Endodermal cell (in vitro differentiated cells): Measurements from ENCODE around the gene ATXN7L1. TPM values are rescaled to one million over a fixed set of nuclear protein-coding genes. Genes with fewer than 3 reads are reported as not detected.

Experiments used
- DNase-seq: peaks from one replicate; pipeline ENCODE4 v3.0.0-alpha.2; 2017
- H3K27ac ChIP-seq: 2 replicates; pipeline ENCODE4 v1.5.1; 2013; ENCODE audit warnings: mild to moderate bottlenecking, low read depth, low read length, moderate library complexity
- H3K27me3 ChIP-seq: 2 replicates; pipeline ENCODE4 v1.6.1; 2013; ENCODE audit warnings: mild to moderate bottlenecking, low read length, moderate library complexity; ENCODE audit not compliant: insufficient read depth, control insufficient read depth, poor library complexity, severe bottlenecking
- H3K36me3 ChIP-seq: 2 replicates; pipeline ENCODE4 v1.7.0; 2013; ENCODE audit warnings: mild to moderate bottlenecking, low read length, moderate library complexity; ENCODE audit not compliant: control insufficient read depth, insufficient read depth
- H3K4me1 ChIP-seq: one replicate; pipeline ENCODE4 v1.7.0; 2013; ENCODE audit warnings: low read length; ENCODE audit not compliant: control insufficient read depth, insufficient read depth
- H3K4me3 ChIP-seq: 2 replicates; pipeline ENCODE4 v1.5.1; 2013; ENCODE audit warnings: mild to moderate bottlenecking, low read length, moderate library complexity
- H3K9ac ChIP-seq: 2 replicates; pipeline ENCODE4 v1.6.1; 2013; ENCODE audit warnings: mild to moderate bottlenecking, low read length, moderate library complexity; ENCODE audit not compliant: poor library complexity, severe bottlenecking; ENCODE audit errors: extremely low read depth
- H3K9me3 ChIP-seq: 2 replicates; pipeline ENCODE4 v1.6.1; 2013; ENCODE audit warnings: mild to moderate bottlenecking, low read length, moderate library complexity; ENCODE audit not compliant: control insufficient read depth
- H3K27ac Mint-ChIP-seq: 2 replicates; pipeline ENCODE4 v1.8.0; 2020; ENCODE audit warnings: mixed read lengths
- H3K27me3 Mint-ChIP-seq: 2 replicates; pipeline ENCODE4 v1.8.0; 2021; ENCODE audit warnings: mild to moderate bottlenecking, mixed read lengths; ENCODE audit not compliant: insufficient read depth
- H3K36me3 Mint-ChIP-seq: 2 replicates; pipeline ENCODE4 v1.8.0; 2020; ENCODE audit warnings: low read depth, mixed read lengths
- H3K4me1 Mint-ChIP-seq: 2 replicates; pipeline ENCODE4 v1.8.0; 2020; ENCODE audit warnings: mixed read lengths
- H3K4me3 Mint-ChIP-seq: 2 replicates; pipeline ENCODE4 v1.8.0; 2020; ENCODE audit warnings: mild to moderate bottlenecking, moderate library complexity, mixed read lengths
- H3K9me3 Mint-ChIP-seq: 2 replicates; pipeline ENCODE4 v1.8.0; 2020; ENCODE audit warnings: mild to moderate bottlenecking, mixed read lengths
- WGBS, 2 experiments: methylation state at CpG; one replicate each; pipeline versions ENCODE4 v1.1.5 to v1.1.7; 2013; ENCODE audit warnings: missing lambda C conversion rate in 2 of 2, mixed read lengths in 1 of 2; ENCODE audit not compliant: insufficient coverage in 1 of 2, insufficient read length in 1 of 2; 5-methylcytosine and 5-hydroxymethylcytosine counted together
- total RNA-seq, 2 donors: library from RNA; stranded (reverse); fragmentation: NEBNext Ultra II Directional in 1 of 2; extraction: Animal tissue kit (Norgen Biotek cat#: 25700) in 1 of 2; gene quantifications; 2 replicates in 1 of 2; 3 replicates in 1 of 2; pipeline ENCODE4 v1.2.1, GENCODE V29; 2021
- TF ChIP-seq, protein P1 (sequence below): fragments of 200-600 bp; sonication (generic); conservative IDR thresholded peaks from 2 replicates; pipeline ENCODE4 v1.5.0; 2021; ENCODE audit warnings: antibody characterized with exemption, mild to moderate bottlenecking

The ATXN7L1 gene
- total RNA-seq, 2 donors from 2014 or later: 16.9 to 30.4 TPM

DNA sequence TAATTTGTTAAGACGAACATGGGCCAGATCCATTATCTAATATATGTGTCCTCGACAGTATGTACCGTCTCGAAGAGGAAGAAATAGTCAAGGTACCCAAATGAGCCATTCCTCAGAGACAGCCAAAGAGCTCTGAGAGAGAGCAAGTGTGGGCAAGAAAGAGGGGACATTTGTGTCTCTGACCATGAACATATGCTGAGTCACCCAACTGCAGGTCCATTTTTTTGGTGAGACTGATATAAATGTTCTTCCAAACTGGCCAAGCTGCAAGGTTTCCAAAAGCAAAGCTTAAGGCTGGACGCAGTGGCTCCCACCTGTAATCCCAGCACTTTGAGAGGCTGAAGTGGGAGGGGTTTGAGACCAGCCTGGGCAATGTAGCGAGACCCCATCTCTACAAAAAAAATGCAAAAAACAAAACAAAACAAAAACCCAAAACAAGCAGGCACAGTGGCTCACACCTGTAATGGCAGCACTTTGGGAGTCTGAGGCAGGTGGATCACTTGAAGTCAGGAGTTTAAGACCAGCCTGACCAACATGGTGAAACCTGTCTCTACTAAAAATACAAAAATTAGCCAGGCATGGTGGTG lies 26.0 kb upstream of the ATXN7L1 start:
- H3K4me3 Mint-ChIP-seq: no peak overlapping the region
- Histone ChIP-seq H3K36me3 (no peaks in the 10 kb centered on the region), H3K9me3 (no peaks in the 10 kb centered on the region), H3K4me1 (no peaks in the 10 kb centered on the region), H3K27me3 (no peaks in the 10 kb centered on the region), H3K4me3 (no peak overlapping the region), H3K27ac (no peak overlapping the region), H3K9ac (no peak overlapping the region)
- H3K27ac Mint-ChIP-seq: no peak overlapping the region
- DNase-seq: no peak
- TF ChIP-seq, protein P1, sequence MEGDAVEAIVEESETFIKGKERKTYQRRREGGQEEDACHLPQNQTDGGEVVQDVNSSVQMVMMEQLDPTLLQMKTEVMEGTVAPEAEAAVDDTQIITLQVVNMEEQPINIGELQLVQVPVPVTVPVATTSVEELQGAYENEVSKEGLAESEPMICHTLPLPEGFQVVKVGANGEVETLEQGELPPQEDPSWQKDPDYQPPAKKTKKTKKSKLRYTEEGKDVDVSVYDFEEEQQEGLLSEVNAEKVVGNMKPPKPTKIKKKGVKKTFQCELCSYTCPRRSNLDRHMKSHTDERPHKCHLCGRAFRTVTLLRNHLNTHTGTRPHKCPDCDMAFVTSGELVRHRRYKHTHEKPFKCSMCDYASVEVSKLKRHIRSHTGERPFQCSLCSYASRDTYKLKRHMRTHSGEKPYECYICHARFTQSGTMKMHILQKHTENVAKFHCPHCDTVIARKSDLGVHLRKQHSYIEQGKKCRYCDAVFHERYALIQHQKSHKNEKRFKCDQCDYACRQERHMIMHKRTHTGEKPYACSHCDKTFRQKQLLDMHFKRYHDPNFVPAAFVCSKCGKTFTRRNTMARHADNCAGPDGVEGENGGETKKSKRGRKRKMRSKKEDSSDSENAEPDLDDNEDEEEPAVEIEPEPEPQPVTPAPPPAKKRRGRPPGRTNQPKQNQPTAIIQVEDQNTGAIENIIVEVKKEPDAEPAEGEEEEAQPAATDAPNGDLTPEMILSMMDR: no peak
- no peaks in the 10 kb centered on the region for H3K27me3 Mint-ChIP-seq
- WGBS, 2 experiments: 92 to 97% methylated on average over 5 to 6 of the region's 6 CpGs
- peaks cover 10% of the 10 kb centered on the region for H3K36me3 Mint-ChIP-seq
- H3K4me1 Mint-ChIP-seq: peaks cover 2% of the 10 kb centered on the region
- H3K9me3 Mint-ChIP-seq: no peaks in the 10 kb centered on the region

DNA sequence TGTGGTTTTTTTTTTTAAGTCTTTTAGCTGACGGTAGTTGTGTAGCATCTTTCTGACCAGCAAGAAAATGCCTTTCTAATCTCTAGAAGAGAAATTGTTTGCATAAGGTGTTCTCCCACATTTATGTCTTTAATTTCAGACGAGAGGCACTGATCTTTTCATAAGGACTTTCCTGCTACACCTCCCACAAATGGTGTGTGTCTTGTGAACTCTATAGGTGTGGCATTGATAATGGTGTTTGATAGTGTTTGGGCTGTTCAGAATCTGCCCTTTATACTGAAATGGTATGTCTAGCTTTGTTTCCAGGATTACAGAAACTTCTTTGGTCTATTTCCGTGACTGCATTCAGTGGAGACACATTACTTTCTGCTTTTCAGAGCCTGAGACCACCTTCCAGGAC lies 21.6 kb upstream of the ATXN7L1 start:
- no peaks in the 10 kb centered on the region for H3K4me1 ChIP-seq
- H3K4me3 Mint-ChIP-seq: no peak overlapping the region

DNA sequence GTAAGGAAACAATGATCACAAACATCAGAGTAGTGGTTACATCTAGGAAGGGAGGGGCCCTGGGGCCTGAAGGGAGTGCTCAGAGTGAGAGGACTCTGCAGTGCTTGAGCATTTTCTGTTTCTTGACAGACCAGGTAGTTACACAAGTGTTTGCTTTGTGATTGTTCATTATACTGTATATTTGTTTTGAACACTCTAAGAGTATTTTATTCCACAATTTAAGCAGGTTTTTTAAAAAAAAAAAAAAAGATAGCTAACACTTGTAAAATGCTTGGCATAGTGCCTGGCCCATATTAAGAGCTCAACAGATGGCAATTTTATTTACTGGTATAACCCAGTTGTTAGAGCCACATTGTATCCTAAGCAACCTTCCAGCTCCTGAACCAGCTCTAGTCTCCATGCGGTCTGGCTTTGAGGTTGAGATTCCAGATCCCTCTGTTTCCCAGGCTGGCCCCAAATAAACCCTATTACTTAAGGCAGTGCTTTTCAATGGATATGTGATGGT lies 20.1 kb upstream of the ATXN7L1 start:
- Histone ChIP-seq H3K4me1 (no peaks in the 10 kb centered on the region), H3K36me3 (peaks cover 6% of the 10 kb centered on the region), H3K4me3 (no peak overlapping the region), H3K9ac (no peak overlapping the region), H3K27ac (no peak overlapping the region), H3K9me3 (no peaks in the 10 kb centered on the region), H3K27me3 (no peaks in the 10 kb centered on the region)
- no peaks in the 10 kb centered on the region for H3K27me3 Mint-ChIP-seq
- no peak for DNase-seq
- no peak overlapping the region for H3K4me3 Mint-ChIP-seq
- H3K4me1 Mint-ChIP-seq: peaks cover 13% of the 10 kb centered on the region
- peaks cover 24% of the 10 kb centered on the region for H3K36me3 Mint-ChIP-seq
- no peak overlapping the region for H3K27ac Mint-ChIP-seq
- whole genome bisulfite sequencing, 2 experiments: 91% methylated on average over 1 of the region's 1 CpG; no CpG with 5 or more reads in 1 of the 2 experiments
- no peaks in the 10 kb centered on the region for H3K9me3 Mint-ChIP-seq
- TF ChIP-seq, protein P1: no peak

More for the DNA sequence above, 21.6 kb upstream of the ATXN7L1 start:
- Histone ChIP-seq H3K4me3 (no peak overlapping the region), H3K27me3 (no peaks in the 10 kb centered on the region), H3K9ac (no peak overlapping the region), H3K36me3 (no peaks in the 10 kb centered on the region), H3K27ac (no peak overlapping the region), H3K9me3 (no peaks in the 10 kb centered on the region)
- no peak for DNase-seq
- Mint-ChIP-seq H3K27ac (no peak overlapping the region), H3K4me1 (peaks cover 2% of the 10 kb centered on the region), H3K27me3 (no peaks in the 10 kb centered on the region), H3K36me3 (peaks cover 23% of the 10 kb centered on the region), H3K9me3 (no peaks in the 10 kb centered on the region)
- 89% methylated on average over 1 to 3 of the region's 3 CpGs for WGBS, 2 experiments
- TF ChIP-seq, protein P1: no peak
